NOMO-1 treated with DMSO at 0.1 percent for 48 hours (cell line): ENCODE results near the gene SHKBP1.
"Not testable (repeated sequence)": the region's sequence is repeated elsewhere in the genome, so short reads cannot be mapped to it uniquely, and the experiment has no call there.

ENCODE experiments used
- DNase-seq: peaks from one replicate; lab custom pipeline; 2025; ENCODE audit not compliant: unreplicated experiment; lab: John Stamatoyannopoulos, UW

The SHKBP1 gene

GRCh38 chr19:40582467-40582866 is 5.8 kb downstream of the SHKBP1 start:
- DNase-seq: no peak

- DNase-seq: no peak
These were observed 6.6 kb downstream of the SHKBP1 start for GRCh38 chr19:40583283-40583682.

- no peak for DNase-seq
These were observed 7.3 kb downstream of the SHKBP1 start for GRCh38 chr19:40584007-40584406.

GRCh38 chr19:40585241-40585981 is 8.7 kb downstream of the SHKBP1 start:
- DNase-seq: peak; percentile 85

GRCh38 chr19:40585982-40586422 is 9.3 kb downstream of the SHKBP1 start:
- DNase-seq: no peak

- no peak for DNase-seq
These were observed 9.9 kb downstream of the SHKBP1 start for GRCh38 chr19:40586611-40587010.

- no peak for DNase-seq
These were observed 11.6 kb downstream of the SHKBP1 start for GRCh38 chr19:40588110-40588854.

- no peak for DNase-seq
These were observed 12.4 kb downstream of the SHKBP1 start for GRCh38 chr19:40588926-40589569.

- no peak for DNase-seq
These were observed 13.1 kb downstream of the SHKBP1 start for GRCh38 chr19:40589591-40590429.

- no peak for DNase-seq
These were observed 14.0 kb downstream of the SHKBP1 start for GRCh38 chr19:40590464-40591265.

- not testable (repeated sequence) for DNase-seq
These were observed 15.1 kb downstream of the SHKBP1 start for GRCh38 chr19:40591724-40592123.

- DNase-seq: peak; percentile 73
These were observed 15.5 kb downstream of the SHKBP1 start for GRCh38 chr19:40592170-40592569.

- no peak for DNase-seq
These were observed 17.6 kb downstream of the SHKBP1 start for GRCh38 chr19:40594255-40594654.

- no peak for DNase-seq
These were observed 18.0 kb downstream of the SHKBP1 start for GRCh38 chr19:40594657-40595091.

- DNase-seq: no peak
These were observed 20.1 kb downstream of the SHKBP1 start for GRCh38 chr19:40596608-40597328.

GRCh38 chr19:40597329-40597838 is 20.7 kb downstream of the SHKBP1 start:
- no peak for DNase-seq

- peak; percentile 65 for DNase-seq
These were observed 21.6 kb downstream of the SHKBP1 start for GRCh38 chr19:40598121-40598917.

GRCh38 chr19:40598918-40599307 is 22.2 kb downstream of the SHKBP1 start:
- no peak for DNase-seq
